Breast epithelium (tissue), 4 donors: Measurements from ENCODE around the gene PRODH2. TPM values are rescaled to one million over a fixed set of nuclear protein-coding genes. Genes with fewer than 3 reads are reported as not detected.

Experiments
- DNase-seq, 2 donors: peaks; one replicate each; pipeline ENCODE4 v3.0.0-alpha.2; 2019; ENCODE audit warnings: low spot score in 2 of 2
- H3K27ac ChIP-seq, 2 donors: fragments of 200-600 bp; sonication (generic) in 1 of 2; one replicate each; pipeline ENCODE4 v1.5.1; 2016 to 2019; ENCODE audit warnings: mild to moderate bottlenecking in 1 of 2
- H3K27me3 ChIP-seq, 2 donors: fragments of 200-600 bp; sonication (generic) in 1 of 2; one replicate each; pipeline versions ENCODE4 v1.5.1 to v1.6.0; 2017 to 2019; ENCODE audit warnings: control low read depth in 1 of 2, mild to moderate bottlenecking in 1 of 2
- H3K36me3 ChIP-seq: fragments of 200-600 bp; one replicate; pipeline ENCODE4 v1.5.1; 2019
- H3K4me1 ChIP-seq, 2 donors: fragments of 200-600 bp; sonication (generic); one replicate each; pipeline ENCODE4 v1.5.1; 2016 to 2019; ENCODE audit warnings: control low read depth in 1 of 2
- H3K4me3 ChIP-seq, 3 donors: fragments of 200-600 bp; sonication (generic); 1 replicate in 2 of 3; 2 replicates in 1 of 3; pipeline ENCODE4 v1.5.1; 2016 to 2019; ENCODE audit warnings: mild to moderate bottlenecking in 3 of 3, moderate library complexity in 2 of 3
- H3K9me3 ChIP-seq, 2 donors: fragments of 200-600 bp; sonication (generic) in 1 of 2; one replicate each; pipeline ENCODE4 v1.5.1; 2016 to 2019; ENCODE audit warnings: control low read depth in 1 of 2
- CTCF ChIP-seq, 3 donors: fragments of 450-650 bp; IDR thresholded peaks; one replicate each; pipeline ENCODE4 v1.5.1; 2016 to 2017; ENCODE audit warnings: antibody characterized with exemption in 3 of 3, mild to moderate bottlenecking in 3 of 3, moderate library complexity in 3 of 3
- POLR2A ChIP-seq: fragments of 450-650 bp; IDR thresholded peaks from one replicate; pipeline ENCODE4 v1.6.1; 2016; ENCODE audit warnings: antibody characterized with exemption, mild to moderate bottlenecking, moderate library complexity
- POLR2AphosphoS5 ChIP-seq, 3 donors: sonication (generic); formaldehyde crosslinking; IDR thresholded peaks; one replicate each; pipeline ENCODE4 v1.6.1; 2017; ENCODE audit warnings: antibody characterized with exemption in 3 of 3
- intact Hi-C: fragments of 100-400 bp; cut with DNase I; formaldehyde crosslinking; loops from one replicate; pipeline ENCODE4 v1.15.1; 2023; ENCODE audit warnings: low total_unique reads
- total RNA-seq, 3 donors: library from RNA; depleted of rRNA; stranded (reverse); fragments of >200 nt; gene quantifications; one replicate each; pipeline ENCODE4 v1.1.0, GENCODE V29; 2016

Gene PRODH2
- total RNA-seq, 3 donors from 2014 or later: not detected

GRCh38 chr19:35816262-35816661 is 3.6 kb upstream of the PRODH2 start:
- TF ChIP-seq POLR2A: no peak
- TF ChIP-seq CTCF (IDR thresholded peaks at IDR 0.05): no peak
- no peak for TF ChIP-seq POLR2AphosphoS5 (IDR thresholded peaks at IDR 0.05)
- H3K4me1 ChIP-seq: no peaks in the 10 kb centered on the region
- H3K9me3 ChIP-seq: no peaks in the 10 kb centered on the region
- H3K36me3 ChIP-seq: no peaks in the 10 kb centered on the region
- peaks cover 0 to 35% of the 10 kb centered on the region in 2 donors for H3K27me3 ChIP-seq
- no peak overlapping the region for H3K27ac ChIP-seq
- no peak for DNase-seq
- intact Hi-C loops: no loop called here
- no peak overlapping the region for H3K4me3 ChIP-seq

GRCh38 chr19:35813043-35813890 is 622 bp upstream of the PRODH2 start:
- peaks cover 0 to 33% of the 10 kb centered on the region in 2 donors for H3K27me3 ChIP-seq
- no peaks in the 10 kb centered on the region for H3K9me3 ChIP-seq
- intact Hi-C loops: no loop called here
- no peak for DNase-seq
- no peaks in the 10 kb centered on the region for H3K4me1 ChIP-seq
- TF ChIP-seq POLR2A (no peak), CTCF (IDR thresholded peaks at IDR 0.05) (no peak), POLR2AphosphoS5 (IDR thresholded peaks at IDR 0.05) (no peak)
- no peaks in the 10 kb centered on the region for H3K36me3 ChIP-seq
- H3K27ac ChIP-seq: no peak overlapping the region
- H3K4me3 ChIP-seq: no peak overlapping the region

GRCh38 chr19:35811317-35812219 is 1.1 kb downstream of the PRODH2 start:
- Histone ChIP-seq H3K36me3 (no peaks in the 10 kb centered on the region), H3K4me3 (no peak overlapping the region), H3K4me1 (no peaks in the 10 kb centered on the region), H3K9me3 (no peaks in the 10 kb centered on the region), H3K27me3 (peaks cover 0 to 28% of the 10 kb centered on the region in 2 donors), H3K27ac (no peak overlapping the region)
- DNase-seq: no peak
- intact Hi-C loops: no loop called here
- TF ChIP-seq CTCF (IDR thresholded peaks at IDR 0.05) (no peak), POLR2A (no peak), POLR2AphosphoS5 (IDR thresholded peaks at IDR 0.05) (no peak)

- intact Hi-C loops: no loop called here
- Histone ChIP-seq H3K4me3 (no peak overlapping the region), H3K4me1 (no peaks in the 10 kb centered on the region), H3K36me3 (no peaks in the 10 kb centered on the region), H3K27ac (no peak overlapping the region), H3K9me3 (no peaks in the 10 kb centered on the region), H3K27me3 (peaks cover 0 to 22% of the 10 kb centered on the region in 2 donors)
- no peak for TF ChIP-seq CTCF (IDR thresholded peaks at IDR 0.05)
- no peak for TF ChIP-seq POLR2AphosphoS5 (IDR thresholded peaks at IDR 0.05)
- TF ChIP-seq POLR2A: no peak
- no peak for DNase-seq
Measured at GRCh38 chr19:35807633-35808032, 5.0 kb downstream of the PRODH2 start.
